DOHH2 (cell line): Measurements from ENCODE around the gene PCDHB8.
"Not testable (repeated sequence)": the region's sequence is repeated elsewhere in the genome, so short reads cannot be mapped to it uniquely, and the experiment has no call there.

Experiments
- H3F3A ChIP-seq: fragments of 200-600 bp; sonication (generic), shearing (Covaris generic); 2 replicates; pipeline ENCODE4 v1.6.0; 2016; ENCODE audit warnings: antibody characterized with exemption, mild to moderate bottlenecking; ENCODE audit not compliant: control insufficient read depth, insufficient read depth
- H3K27ac ChIP-seq: fragments of 200-600 bp; sonication (generic); 2 replicates; pipeline ENCODE4 v1.5.1; 2014; ENCODE audit warnings: low read depth, mild to moderate bottlenecking, low read length, moderate library complexity
- H3K27me3 ChIP-seq: fragments of 200-600 bp; sonication (generic); 2 replicates; pipeline ENCODE4 v1.6.1; 2014; ENCODE audit warnings: mild to moderate bottlenecking, low read length, mixed read lengths; ENCODE audit not compliant: control insufficient read depth
- H3K36me3 ChIP-seq: fragments of 200-600 bp; sonication (generic); 2 replicates; pipeline ENCODE4 v1.6.1; 2014; ENCODE audit warnings: mild to moderate bottlenecking, low read length, moderate library complexity, mixed read lengths; ENCODE audit not compliant: control insufficient read depth
- H3K4me1 ChIP-seq: fragments of 200-600 bp; sonication (generic); 2 replicates; pipeline ENCODE4 v1.6.1; 2014; ENCODE audit warnings: mild to moderate bottlenecking, low read length, mixed read lengths; ENCODE audit not compliant: control insufficient read depth
- H3K4me2 ChIP-seq: fragments of 200-600 bp; sonication (generic); 2 replicates; pipeline ENCODE4 v1.6.0; 2014; ENCODE audit warnings: mild to moderate bottlenecking, low read length, moderate library complexity
- H3K4me3 ChIP-seq: fragments of 200-600 bp; sonication (generic); 2 replicates; pipeline ENCODE4 v1.5.1; 2014; ENCODE audit warnings: mild to moderate bottlenecking, low read length, mixed read lengths
- H3K79me2 ChIP-seq: fragments of 200-600 bp; sonication (generic); 2 replicates; pipeline ENCODE4 v1.6.1; 2014; ENCODE audit warnings: mild to moderate bottlenecking, low read length, mixed read lengths; ENCODE audit not compliant: control insufficient read depth
- H3K9me2 ChIP-seq: fragments of 200-600 bp; sonication (generic); replicated peaks from 2 replicates; pipeline ENCODE4 v1.6.1; 2014; ENCODE audit warnings: mild to moderate bottlenecking, low read length, mixed read lengths; ENCODE audit not compliant: control insufficient read depth
- H3K9me3 ChIP-seq: fragments of 200-600 bp; sonication (generic); 2 replicates; pipeline ENCODE4 v1.6.1; 2014; ENCODE audit warnings: antibody characterized with exemption, low read length, mixed read lengths; ENCODE audit not compliant: control insufficient read depth, insufficient read depth
- H4K20me1 ChIP-seq: fragments of 200-600 bp; sonication (generic); 2 replicates; pipeline ENCODE4 v1.6.0; 2014; ENCODE audit warnings: low read depth, mild to moderate bottlenecking, antibody characterized with exemption, low read length, moderate library complexity; ENCODE audit not compliant: control insufficient read depth, insufficient read depth
- EZH2phosphoT487 ChIP-seq: fragments of 200-600 bp; sonication (generic); IDR thresholded peaks from 2 replicates; pipeline ENCODE4 v1.6.1; 2017; ENCODE audit warnings: borderline replicate concordance, mild to moderate bottlenecking, antibody characterized with exemption, low read length, moderate library complexity, mixed read lengths
- TF ChIP-seq, protein P1 (sequence below): fragments of 200-600 bp; sonication (generic); IDR thresholded peaks from one replicate; pipeline ENCODE4 v1.5.1; 2014; ENCODE audit warnings: antibody characterized with exemption, mild to moderate bottlenecking, low read depth, low read length; ENCODE audit not compliant: poor library complexity, severe bottlenecking

Gene PCDHB8

DNA sequence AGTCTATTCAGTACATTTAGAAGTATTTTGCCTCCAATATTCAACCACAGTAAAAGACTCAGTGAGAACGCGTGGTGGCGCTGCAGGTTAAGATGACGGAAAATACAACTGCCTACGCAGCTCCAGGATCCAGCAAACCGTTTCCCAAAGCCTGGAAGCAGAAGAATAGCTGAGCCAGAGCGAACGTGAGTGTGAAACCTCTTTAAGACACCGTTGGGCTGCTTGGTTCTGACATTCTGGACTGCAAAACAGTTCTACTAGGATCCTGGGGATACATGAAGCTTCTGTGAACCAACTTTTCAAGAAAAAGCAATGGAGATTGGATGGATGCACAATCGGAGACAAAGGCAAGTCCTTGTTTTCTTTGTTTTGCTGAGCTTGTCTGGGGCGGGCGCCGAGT, 4.7 kb downstream of the PCDHB8 start, which contains the start of gene PCDHB16:
PCDHB16 (plus strand) TSS at position 140 of the 400 bp plus-strand sequence; CDS start at position 313, 173 bp downstream.
- H3K4me1 ChIP-seq, result 0 out of 2 replicates have a peak, but pooled peaks cover 3% of the 10 kb centered on the region
- no peaks in the 10 kb centered on the region for H4K20me1 ChIP-seq
- no peaks in the 10 kb centered on the region for H3K9me2 ChIP-seq
- H3K9me3 ChIP-seq, result no peaks in the 10 kb centered on the region
- H3K4me2 ChIP-seq, result no peak within 1 kb of the TSS
- H3K4me3 ChIP-seq, result no peak within 1 kb of the TSS
- H3K27me3 ChIP-seq, result no peaks in the 10 kb centered on the region
- no peaks in the 10 kb centered on the region for H3K79me2 ChIP-seq
- H3K36me3 ChIP-seq, result no peaks in the 10 kb centered on the region
- no peaks in the 10 kb centered on the region for H3F3A ChIP-seq
- TF ChIP-seq EZH2phosphoT487, result no peak
- TF ChIP-seq, protein P1, sequence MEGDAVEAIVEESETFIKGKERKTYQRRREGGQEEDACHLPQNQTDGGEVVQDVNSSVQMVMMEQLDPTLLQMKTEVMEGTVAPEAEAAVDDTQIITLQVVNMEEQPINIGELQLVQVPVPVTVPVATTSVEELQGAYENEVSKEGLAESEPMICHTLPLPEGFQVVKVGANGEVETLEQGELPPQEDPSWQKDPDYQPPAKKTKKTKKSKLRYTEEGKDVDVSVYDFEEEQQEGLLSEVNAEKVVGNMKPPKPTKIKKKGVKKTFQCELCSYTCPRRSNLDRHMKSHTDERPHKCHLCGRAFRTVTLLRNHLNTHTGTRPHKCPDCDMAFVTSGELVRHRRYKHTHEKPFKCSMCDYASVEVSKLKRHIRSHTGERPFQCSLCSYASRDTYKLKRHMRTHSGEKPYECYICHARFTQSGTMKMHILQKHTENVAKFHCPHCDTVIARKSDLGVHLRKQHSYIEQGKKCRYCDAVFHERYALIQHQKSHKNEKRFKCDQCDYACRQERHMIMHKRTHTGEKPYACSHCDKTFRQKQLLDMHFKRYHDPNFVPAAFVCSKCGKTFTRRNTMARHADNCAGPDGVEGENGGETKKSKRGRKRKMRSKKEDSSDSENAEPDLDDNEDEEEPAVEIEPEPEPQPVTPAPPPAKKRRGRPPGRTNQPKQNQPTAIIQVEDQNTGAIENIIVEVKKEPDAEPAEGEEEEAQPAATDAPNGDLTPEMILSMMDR, result peak; percentile 78
- H3K27ac ChIP-seq, result no peak within 1 kb of the TSS

DNA sequence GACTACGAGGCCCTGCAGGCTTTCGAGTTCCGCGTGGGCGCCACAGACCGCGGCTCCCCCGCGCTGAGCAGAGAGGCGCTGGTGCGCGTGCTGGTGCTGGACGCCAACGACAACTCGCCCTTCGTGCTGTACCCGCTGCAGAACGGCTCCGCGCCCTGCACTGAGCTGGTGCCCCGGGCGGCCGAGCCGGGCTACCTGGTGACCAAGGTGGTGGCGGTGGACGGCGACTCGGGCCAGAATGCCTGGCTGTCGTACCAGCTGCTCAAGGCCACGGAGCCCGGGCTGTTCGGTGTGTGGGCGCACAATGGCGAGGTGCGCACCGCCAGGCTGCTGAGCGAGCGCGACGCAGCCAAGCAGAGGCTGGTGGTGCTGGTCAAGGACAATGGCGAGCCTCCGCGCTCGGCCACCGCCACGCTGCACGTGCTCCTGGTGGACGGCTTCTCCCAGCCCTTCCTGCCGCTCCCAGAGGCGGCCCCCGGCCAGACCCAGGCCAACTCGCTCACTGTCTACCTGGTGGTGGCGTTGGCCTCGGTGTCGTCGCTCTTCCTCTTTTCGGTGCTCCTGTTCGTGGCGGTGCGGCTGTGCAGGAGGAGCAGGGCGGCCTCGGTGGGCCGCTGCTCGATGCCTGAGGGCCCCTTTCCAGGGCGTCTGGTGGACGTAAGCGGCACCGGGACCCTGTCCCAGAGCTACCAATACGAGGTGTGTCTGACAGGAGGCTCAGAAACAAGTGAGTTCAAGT, 6.7 kb downstream of the PCDHB8 start:
- H3K27ac ChIP-seq, H3K4me2 ChIP-seq, H3F3A ChIP-seq, H3K36me3 ChIP-seq, H3K27me3 ChIP-seq, H3K9me3 ChIP-seq, H3K79me2 ChIP-seq, H3K4me1 ChIP-seq, H3K9me2 ChIP-seq, H4K20me1 ChIP-seq, H3K4me3 ChIP-seq: not testable (repeated sequence)

DNA sequence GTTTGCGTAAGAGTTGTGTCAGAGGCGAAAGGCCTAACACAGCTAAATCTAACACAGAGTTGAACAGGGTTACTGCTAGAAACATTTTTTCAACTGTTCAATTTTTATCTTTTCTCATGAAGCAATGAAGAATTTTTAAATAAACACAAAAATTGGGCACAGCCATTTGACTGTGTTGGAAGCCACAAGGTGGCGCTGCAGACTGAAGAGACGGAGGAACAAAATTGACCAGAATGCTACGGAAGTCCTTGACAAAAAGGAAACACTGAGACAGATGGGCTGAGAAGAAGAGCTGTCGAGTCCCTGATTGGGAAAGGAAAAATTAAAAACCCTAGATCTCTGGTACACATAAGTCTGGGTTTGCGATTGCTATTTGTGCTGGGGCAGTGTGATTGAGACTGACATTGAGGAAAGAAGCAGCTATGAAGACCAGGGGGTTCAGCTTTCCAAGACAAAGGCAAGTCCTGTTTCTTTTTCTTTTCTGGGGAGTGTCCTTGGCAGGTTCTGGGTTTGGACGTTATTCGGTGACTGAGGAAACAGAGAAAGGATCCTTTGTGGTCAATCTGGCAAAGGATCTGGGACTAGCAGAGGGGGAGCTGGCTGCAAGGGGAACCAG, 9.4 kb downstream of the PCDHB8 start, which contains the start of gene PCDHB9:
PCDHB9 (plus strand) TSS at position 265 of the 616 bp plus-strand sequence; CDS start at position 423, 158 bp downstream.
- Histone ChIP-seq H4K20me1 (no peaks in the 10 kb centered on the region), H3K27ac (no peak within 1 kb of the TSS), H3K4me3 (peak within 1 kb of the TSS; percentile 54), H3F3A (no peaks in the 10 kb centered on the region), H3K79me2 (no peaks in the 10 kb centered on the region), H3K36me3 (no peaks in the 10 kb centered on the region), H3K9me3 (no peaks in the 10 kb centered on the region), H3K4me1 (0 out of 2 replicates have a peak, but pooled peaks cover 3% of the 10 kb centered on the region), H3K27me3 (no peaks in the 10 kb centered on the region), H3K9me2 (no peaks in the 10 kb centered on the region), H3K4me2 (peak within 1 kb of the TSS; percentile 62)
- TF ChIP-seq, protein P1, result peak; percentile 94
- TF ChIP-seq EZH2phosphoT487, result no peak

DNA sequence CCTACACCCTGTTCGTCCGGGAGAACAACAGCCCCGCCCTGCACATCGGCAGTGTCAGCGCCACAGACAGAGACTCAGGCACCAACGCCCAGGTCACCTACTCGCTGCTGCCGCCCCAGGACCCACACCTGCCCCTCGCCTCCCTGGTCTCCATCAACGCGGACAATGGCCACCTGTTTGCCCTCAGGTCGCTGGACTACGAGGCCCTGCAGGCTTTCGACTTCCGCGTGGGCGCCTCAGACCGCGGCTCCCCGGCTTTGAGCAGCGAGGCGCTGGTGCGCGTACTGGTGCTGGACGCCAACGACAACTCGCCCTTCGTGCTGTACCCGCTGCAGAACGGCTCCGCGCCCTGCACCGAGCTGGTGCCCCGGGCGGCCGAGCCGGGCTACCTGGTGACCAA, 11.1 kb downstream of the PCDHB8 start:
- not testable (repeated sequence) for H3K4me1 ChIP-seq, H3K4me3 ChIP-seq, H3F3A ChIP-seq, H3K9me2 ChIP-seq, H3K36me3 ChIP-seq, H3K9me3 ChIP-seq, H3K27me3 ChIP-seq, H3K4me2 ChIP-seq, H3K27ac ChIP-seq, H3K79me2 ChIP-seq, H4K20me1 ChIP-seq

DNA sequence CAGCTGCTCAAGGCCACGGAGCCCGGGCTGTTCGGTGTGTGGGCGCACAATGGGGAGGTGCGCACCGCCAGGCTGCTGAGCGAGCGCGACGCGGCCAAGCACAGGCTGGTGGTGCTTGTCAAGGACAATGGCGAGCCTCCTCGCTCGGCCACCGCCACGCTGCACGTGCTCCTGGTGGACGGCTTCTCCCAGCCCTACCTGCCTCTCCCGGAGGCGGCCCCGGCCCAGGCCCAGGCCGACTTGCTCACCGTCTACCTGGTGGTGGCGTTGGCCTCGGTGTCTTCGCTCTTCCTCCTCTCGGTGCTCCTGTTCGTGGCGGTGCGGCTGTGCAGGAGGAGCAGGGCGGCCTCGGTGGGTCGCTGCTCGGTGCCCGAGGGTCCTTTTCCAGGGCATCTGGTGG, 11.5 kb downstream of the PCDHB8 start:
- not testable (repeated sequence) for H3K27me3 ChIP-seq, H3K9me3 ChIP-seq, H3K4me2 ChIP-seq

More for the DNA sequence above, 11.5 kb downstream of the PCDHB8 start:
- not testable (repeated sequence) for H3K79me2 ChIP-seq, H3F3A ChIP-seq, H3K4me1 ChIP-seq, H3K27ac ChIP-seq, H3K36me3 ChIP-seq, H3K9me2 ChIP-seq, H4K20me1 ChIP-seq, H3K4me3 ChIP-seq
